NOMO-1 treated with DMSO at 0.1 percent for 48 hours (cell line): Measurements from ENCODE around the gene FOXO3.
"Not testable (repeated sequence)": the region's sequence is repeated elsewhere in the genome, so short reads cannot be mapped to it uniquely, and the experiment has no call there.

ENCODE experiments used
- DNase-seq: peaks from one replicate; lab custom pipeline; 2025; ENCODE audit not compliant: unreplicated experiment; lab: John Stamatoyannopoulos, UW

FOXO3 gene

DNA sequence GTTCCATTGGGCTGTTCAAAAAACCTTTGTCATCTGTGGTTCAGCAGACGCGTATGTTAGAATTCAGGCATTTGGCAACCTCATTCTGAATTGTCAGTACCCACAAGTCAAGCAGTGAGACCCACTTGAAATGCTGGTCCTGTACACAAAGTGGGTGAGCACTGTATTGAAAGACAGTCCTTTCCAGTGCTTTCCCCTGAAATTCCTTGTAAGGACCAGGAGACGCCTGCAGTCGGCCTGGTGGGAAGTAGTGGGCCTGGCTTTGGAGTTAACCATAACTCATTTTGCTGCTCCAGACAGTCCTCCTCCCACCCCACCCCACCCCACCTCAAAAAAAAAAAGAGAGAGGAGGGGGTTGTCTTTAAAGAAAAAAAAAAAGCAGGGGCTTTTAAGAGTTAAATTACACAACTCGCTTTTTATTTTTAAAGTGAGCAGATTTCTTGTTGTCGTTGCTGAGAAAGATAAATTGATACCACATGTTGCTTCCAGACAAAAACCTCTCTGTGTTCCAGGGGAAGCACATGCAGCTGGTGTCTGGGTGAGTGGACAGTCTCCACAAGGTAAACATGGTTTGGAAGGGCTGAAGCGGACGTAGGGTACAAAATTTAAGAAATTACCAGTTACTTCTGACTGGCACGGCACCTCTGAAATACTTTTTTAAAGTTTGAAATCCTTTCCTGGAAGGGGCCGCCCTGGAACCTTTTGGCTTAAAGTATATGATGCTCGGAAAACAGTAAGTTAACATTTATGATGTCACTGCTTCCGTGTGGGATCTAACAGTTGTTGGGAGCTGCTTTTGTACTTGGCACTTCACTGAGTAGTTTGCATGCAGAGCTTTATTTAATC is 95.3 kb downstream of the FOXO3 start:
- no peak for DNase-seq

DNA sequence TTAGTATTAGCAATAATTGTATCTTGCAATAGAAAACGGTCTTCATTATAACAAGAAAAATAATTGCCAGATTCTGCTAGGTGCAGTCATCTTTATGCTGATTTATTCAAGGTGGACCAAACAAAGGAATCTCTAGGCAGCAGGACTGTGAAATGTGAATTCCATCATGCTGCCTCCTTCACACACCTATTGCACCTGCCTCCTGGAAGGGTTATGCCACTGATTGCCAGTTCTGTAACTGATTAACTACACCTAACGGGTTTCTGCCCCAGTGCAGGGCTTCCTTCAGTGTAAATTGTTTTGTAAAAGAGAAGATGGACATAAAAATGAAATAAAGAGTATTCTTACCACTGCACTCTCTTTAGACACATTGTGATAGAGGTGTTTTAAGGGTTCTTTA is 96.1 kb downstream of the FOXO3 start:
- no peak for DNase-seq

DNA sequence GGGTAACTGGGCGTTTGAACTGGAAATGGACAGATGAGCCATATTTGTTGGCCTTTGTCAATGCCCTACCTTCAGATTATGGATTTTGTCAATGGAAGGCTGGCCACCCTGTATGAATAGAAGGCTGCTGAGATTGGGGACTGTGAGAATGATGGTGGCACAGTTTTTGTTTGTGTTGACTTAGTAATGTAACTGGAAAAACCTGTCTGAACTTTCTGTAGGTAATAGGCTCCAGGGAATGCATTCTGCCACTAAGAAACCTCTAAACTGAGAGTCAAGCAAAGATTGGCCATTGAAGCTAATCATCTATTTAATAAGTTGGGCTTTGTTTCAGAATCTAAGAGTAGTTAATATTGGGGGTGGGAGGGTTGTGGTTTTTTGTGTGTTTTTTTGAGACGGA is 97.5 kb downstream of the FOXO3 start:
- DNase-seq: no peak

DNA sequence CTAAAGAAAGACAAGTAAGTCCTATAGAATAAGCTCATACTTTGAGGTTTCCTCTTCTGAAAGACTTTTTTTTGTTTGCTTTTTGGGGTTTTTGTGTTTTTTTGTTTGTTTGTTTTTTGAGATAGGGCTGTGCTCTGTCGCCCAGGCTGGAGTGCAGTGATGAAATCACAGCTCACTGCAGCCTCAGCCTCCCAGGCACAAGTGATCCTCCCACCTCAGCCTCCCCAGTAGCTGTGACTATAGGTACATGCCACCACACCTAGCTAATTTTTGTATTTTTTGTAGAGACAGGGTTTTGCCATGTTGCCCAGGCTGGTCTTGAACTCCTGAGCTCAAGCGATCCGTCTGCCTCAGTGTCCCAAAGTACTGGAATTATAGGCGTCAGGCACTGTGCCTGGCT is 98.1 kb downstream of the FOXO3 start:
- DNase-seq: not testable (repeated sequence)

DNA sequence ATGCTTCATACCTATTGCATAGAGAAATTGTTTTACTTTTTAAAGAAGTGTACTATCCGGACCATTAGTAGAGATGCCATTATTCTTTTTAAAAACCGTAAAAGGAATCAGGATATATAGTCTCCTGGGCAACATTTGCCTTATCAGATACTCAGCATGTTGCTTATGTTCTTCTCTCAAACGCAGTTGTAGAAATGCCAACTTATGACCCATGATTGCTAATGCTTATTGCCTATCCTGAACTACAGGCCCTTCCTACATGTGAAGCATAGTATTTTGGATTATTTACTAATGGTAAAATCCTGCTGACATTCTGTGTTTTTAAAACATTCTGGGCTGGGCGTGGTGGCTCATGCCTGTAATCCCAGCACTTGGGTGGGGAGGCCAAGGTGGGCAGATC is 99.5 kb downstream of the FOXO3 start:
- no peak for DNase-seq

DNA sequence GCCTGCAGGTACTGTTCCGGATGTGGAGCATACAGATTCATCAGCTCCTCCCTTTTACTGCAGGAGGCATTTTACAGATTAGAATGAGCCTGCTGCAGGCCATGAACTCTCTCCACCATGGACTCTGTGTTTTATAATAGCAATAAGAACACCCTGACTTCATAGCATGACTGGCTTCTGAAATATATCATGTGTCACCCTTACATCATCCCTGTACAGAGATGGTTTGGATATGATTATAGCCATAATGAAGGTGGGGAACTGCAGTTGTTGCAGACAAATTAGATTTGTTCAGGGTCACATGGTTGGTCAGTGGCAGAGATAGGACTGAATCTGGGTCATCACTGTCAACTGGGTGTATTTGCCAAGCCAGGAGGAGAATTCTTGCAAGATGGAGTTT is 100.7 kb downstream of the FOXO3 start:
- no peak for DNase-seq

DNA sequence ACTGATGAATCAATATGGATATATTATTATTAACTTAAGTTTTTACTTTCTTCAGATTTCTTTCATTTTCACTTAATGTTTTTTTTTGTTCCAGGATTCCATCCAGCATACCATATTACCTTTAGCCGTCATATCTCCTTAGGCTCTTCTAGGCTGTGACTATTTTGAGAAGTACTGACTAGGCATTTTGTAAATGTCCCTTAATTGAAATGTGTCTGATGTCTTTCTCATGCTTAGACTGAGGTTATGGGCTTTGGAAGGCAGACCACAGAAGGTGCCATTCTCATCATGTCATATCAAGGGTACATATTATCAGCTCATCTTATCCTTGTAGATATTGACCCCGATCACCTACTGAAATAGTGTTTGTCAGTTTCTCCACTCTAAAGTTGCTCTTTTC is 101.3 kb downstream of the FOXO3 start:
- no peak for DNase-seq

DNA sequence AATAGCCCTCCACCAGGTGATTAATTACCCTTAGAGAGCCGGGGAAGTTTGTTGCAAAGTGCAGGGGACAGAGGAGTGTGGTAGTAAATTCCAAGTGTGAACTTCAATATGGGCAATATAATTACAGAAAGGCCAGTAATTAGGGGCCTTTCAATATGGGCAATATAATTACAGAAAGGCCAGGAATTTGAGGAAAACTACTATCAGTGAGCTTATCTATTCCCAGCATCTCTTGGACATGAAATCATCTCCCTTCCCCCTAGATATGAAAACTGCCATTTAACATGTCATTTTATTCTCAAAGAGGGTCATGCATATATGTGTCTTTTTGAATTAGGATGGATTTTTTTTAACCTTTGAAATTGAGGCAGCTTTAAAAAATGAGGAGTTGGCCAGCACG is 102.0 kb downstream of the FOXO3 start:
- no peak for DNase-seq

DNA sequence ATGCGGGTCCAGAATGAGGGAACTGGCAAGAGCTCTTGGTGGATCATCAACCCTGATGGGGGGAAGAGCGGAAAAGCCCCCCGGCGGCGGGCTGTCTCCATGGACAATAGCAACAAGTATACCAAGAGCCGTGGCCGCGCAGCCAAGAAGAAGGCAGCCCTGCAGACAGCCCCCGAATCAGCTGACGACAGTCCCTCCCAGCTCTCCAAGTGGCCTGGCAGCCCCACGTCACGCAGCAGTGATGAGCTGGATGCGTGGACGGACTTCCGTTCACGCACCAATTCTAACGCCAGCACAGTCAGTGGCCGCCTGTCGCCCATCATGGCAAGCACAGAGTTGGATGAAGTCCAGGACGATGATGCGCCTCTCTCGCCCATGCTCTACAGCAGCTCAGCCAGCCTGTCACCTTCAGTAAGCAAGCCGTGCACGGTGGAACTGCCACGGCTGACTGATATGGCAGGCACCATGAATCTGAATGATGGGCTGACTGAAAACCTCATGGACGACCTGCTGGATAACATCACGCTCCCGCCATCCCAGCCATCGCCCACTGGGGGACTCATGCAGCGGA is 102.9 kb downstream of the FOXO3 start:
- not testable (repeated sequence) for DNase-seq

DNA sequence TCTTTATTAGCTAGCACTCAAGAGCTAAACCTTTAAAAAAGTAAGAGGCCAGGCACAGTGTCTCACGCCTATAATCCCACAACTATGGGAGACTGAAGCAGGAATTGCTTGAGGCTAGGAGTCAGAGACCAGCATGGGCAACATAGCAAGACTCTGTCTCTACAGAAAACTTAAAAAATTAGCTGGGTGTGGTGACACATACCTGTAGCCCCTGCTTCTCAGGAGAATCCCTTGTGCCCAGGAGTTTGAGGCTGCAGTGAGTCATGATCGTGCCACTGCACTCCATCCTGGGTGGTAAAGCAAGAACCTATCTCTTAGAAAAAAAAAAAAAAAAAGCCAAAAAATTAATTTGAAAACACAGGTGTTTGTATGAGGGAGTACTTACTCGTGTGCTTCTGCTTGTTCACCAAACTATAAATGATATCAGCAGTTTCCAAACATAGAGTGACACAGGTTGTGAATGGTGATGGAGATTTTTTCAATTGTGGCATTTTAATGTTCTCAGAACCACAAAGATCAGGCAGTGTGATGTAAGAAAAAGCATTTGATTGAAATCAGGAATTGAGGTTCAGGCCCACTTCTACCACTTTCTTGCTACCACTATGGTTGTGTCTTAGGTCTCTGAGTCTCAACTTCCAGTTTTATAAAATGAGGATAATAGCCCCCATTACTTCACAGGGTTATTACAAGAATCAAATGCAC is 104.9 kb downstream of the FOXO3 start:
- no peak for DNase-seq

DNA sequence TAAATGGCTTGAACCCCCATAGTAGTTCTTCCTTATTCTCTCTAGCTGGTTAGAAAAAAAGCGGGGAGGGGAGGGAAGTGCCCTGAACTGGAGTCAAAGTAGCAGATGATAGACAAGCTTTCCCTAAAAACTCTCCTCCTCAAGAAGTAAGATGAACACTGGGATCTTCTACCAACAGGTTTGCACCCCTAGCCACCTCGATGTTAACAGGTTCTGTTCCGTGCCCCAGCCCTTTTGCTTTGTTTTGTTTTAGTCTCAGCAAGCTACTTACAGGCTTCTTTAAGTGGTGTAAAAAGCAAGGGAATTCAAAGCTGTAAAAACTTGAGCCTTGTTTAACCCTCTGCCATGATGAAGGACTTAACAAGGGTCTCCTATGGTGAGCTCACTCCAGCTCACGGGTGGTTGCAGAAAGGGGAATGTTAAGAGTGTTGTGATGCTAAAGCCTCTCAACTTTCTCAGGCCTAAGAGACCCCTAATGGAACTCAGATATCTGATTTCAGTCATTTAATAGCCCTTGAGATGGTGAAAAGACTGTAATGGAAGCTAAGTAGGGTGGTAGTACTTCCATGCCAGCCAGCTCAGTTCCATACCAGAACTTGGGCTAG is 106.0 kb downstream of the FOXO3 start:
- DNase-seq: no peak

DNA sequence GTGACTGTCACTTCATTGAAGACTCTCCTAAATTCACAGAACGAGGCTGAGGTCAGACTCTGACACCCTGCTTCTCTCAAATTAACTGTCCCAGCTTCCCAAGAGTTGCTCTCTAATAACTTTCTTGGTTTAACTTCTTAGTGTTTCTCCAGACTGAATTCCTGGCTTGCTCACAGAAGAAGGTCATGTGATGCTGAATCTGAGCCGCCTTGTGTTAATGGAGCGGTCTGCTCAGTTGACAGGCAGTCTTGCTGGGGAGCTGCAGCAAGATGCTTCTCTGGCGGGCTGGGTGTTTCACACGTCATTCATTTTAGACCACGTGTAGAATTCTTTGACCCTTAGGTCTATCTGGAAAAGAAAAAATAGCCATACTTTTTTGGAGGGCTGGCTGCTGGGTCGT is 107.3 kb downstream of the FOXO3 start:
- DNase-seq: no peak

DNA sequence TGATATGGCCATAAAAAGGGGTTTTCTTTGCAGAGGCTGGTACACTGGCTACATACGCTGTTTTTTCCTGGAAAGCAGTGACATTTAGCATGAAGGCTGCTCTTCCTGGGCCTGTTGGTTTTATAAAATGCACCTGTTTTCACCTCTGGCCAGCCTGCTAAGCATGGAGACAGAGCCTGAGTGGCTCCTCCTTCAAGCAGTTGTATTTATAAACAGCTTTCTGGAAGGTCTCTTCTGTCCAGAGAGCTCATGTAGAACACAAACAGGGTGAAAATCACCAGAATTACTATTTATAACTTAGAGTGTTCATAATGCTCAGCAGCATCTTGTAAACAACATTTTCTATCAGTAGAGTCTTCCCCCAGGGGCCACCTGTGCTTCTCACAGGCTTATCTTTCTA is 109.0 kb downstream of the FOXO3 start:
- DNase-seq: no peak

DNA sequence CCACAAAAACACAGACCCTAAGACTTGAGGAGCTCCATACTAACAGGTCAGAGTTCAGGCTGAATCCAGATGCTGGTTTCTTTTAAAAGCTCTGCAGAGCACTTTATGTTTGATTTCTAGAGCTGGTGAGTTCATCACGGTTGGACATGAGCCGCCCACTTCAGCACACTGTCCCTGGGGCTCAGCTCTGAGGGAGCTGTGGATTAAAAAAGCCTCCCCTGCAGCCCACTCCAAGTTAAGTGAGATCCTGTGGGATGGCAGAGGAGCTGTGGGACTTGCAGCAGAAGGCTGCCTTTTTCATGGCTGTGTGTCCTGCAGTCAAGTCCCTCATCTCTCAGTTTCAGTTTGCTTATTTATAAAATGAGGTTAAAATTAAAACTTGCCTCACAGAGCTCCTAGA is 110.5 kb downstream of the FOXO3 start:
- DNase-seq: no peak

DNA sequence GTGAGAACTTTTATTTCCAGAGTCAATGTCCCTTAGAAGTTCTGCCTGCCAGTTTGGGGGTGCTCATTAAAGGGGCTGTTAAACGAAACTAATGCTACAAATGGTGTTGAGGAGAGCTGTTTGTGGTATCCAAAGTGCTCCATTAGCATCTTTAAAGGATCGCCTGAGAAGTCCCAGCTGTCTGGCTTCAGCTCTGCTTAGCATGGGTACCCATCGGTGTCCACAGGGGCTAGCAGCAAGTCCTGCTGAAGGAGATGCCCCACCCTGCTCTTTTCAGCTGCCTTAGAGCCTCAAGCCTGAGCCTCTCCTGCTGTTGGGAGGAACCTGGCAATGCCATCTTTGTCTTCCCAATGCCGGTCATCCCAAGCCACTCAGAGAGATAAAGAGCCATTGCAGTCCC is 111.1 kb downstream of the FOXO3 start:
- DNase-seq: no peak

DNA sequence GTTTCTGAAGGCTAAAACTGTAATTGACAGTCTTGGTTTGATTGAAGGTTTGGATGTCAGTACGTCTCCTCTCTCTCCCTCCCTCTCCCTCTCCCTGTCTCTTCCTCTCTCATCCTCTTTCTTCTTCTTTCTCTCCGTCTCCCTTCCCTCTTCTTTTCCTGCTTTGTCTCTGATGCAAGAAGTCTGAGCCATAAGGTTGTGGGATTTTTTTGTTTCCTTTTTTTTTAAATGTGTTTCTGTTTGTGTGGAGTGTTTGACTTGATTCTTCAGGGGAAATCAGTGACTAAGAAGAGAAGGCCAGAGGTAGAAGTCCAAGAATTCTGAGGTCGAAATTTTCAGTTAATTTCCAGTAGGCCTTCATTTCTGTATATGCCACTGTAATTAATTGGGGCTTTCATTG is 111.9 kb downstream of the FOXO3 start:
- no peak for DNase-seq

DNA sequence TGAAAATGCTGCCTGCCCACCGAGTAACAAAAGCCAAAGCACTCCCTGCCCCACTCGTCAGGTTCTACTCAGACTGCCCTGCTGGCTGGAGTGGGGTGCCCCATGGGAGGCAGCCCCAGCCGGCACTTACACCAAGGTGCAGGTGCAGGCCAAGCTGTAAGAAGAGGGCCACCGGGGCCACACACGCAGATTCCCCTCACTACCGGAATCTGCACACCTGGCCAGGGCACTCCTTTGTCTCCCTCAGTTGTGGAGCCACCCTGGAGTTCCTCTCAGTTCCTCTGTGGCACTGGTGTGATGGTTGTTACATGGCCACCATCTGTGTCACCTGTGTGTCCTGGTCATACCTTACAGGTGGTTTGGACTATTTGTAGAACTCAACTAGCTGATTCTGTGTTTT is 112.4 kb downstream of the FOXO3 start:
- DNase-seq: no peak

DNA sequence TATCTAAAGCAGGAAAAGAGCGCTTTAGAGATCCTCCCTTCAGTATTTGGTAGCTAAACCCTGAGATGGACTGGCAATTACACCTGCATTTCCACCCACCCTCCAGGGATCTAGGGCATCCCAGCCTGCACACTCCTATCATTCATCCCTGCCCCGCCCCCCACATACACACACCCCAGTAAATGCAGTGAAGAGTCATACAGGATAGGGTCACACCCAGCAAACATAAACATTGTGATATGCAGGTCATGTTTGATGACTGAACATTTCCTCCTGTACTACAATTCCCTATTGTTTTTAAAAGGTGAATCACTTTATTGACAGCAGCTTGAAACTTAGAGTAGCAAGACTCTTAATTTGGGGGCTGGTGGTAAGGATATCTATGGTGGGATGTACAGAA is 112.9 kb downstream of the FOXO3 start:
- no peak for DNase-seq

DNA sequence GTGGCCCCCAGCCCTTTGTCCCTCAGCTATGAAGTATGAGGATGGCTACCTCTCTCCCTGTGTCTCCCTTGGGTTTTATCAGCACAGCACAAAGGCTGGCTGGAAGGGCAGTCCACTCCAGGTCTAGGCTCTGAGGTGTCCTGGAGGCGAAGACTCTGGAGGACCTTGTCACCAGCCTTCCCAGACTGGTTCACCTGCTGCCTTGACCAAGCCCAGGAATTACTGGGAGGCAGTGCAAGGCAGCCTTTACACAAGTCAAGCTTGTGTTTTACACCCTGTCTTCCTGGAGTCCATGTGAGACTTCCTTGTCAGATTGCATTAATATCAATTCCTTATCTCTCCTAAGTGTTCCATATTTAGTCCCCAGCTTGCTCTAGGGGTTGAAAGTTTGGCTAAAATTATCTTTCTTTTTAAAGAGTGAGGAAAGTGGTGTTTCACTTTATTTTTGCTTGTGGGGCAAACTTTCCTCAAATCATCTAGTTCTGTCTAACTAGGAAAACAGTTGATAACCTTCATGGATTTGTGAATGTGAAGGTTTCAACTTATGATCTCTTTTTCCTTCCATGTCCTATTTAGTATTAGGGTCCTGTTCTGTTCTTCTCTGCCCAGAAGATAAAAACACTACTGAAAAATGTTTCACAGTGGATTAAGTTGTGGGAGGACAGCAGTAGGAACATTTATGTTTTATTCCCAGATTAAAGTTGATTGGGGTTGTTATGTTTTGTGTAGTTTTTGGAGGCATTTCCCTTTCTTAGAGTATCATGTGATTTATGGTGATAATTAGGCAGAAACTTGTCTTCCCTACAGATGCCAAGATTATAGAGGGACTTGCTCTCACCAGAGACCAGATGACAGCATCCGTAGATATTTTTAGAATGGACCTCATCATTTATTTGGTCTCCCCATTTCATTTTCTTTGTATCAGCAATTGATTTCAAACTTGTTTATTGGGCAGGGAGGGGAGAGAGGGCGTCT is 114.8 kb downstream of the FOXO3 start:
- no peak for DNase-seq

DNA sequence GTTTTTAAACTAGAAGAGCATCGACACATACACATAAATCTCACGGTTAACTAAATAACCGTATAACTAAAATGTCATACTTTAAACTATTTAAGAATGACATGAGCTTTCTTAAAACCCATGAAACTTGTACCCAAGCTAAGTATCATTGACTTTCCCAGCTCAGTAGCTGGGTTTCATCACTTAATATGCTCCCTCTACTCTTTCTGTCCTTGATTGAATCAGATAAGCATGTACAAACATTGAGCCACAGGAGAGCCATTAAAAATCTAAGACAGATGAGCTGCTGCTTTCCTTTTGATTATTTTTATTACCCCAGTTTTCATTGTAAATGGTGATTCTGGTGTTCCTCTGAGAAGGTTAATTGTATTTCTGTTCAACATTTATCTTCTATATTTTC is 115.8 kb downstream of the FOXO3 start:
- DNase-seq: no peak

DNA sequence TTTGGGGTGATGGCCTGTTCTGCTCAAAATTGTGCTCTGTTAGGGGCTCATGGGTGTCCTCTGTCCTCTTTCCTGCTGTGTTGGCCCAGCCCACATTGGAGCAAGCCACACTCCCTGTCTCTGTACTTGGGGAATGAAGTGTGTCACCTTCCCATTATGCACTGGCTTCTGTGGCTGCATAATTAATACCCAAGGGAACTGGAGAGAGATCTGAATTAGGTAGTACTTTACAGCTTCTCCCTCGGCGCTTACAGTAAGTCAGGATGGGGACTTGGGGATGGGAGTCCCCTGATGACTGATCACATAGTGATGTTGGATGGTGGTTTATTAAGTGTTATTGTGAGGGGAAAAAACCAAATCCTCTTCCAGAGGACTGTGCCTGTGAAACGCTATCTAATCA is 116.6 kb downstream of the FOXO3 start:
- no peak for DNase-seq
